Measurements from ENCODE around the gene LRRC63.

The LRRC63 gene

GRCh38 chr13:46197299-46198048, 14.3 kb upstream of the LRRC63 start:
- no peak overlapping the region for H3K27ac ChIP-seq
- no peak for TF ChIP-seq CTCF (conservative IDR thresholded peaks at IDR 0.05)

GRCh38 chr13:46198696-46199193, 13.0 kb upstream of the LRRC63 start:
- H3K27ac ChIP-seq = no peak overlapping the region
- no peak for TF ChIP-seq CTCF (conservative IDR thresholded peaks at IDR 0.05)

DNA sequence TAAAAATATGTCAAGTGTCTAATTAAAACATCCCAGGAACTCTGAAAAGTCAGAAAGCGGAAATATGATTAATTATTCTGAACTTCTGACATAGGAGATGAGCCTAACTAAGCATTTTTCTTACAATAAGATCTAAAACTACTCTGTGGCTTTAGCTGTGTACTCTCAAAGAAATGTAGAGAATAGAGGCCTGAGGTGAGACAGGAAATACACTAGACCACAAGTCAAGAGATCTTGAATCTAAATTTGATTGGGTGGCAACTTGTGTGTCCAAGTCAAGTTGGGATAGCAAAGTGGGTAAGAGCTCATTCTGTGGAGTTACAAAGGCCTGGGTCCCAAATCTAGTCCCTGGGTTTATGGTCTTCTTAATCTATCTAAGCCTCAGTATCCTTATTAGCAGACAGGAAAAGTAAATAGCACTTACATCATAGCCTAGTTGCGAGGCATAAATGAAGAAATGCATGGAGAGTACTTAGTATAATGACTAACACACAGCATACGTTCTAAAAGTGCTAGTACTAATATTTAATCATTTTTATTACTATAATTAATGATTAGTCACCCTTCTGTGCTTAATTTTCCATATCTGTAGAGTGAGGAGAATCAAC, 9.4 kb upstream of the LRRC63 start:
- H3K27ac ChIP-seq = no peak overlapping the region
- no peak for TF ChIP-seq CTCF (conservative IDR thresholded peaks at IDR 0.05)

DNA sequence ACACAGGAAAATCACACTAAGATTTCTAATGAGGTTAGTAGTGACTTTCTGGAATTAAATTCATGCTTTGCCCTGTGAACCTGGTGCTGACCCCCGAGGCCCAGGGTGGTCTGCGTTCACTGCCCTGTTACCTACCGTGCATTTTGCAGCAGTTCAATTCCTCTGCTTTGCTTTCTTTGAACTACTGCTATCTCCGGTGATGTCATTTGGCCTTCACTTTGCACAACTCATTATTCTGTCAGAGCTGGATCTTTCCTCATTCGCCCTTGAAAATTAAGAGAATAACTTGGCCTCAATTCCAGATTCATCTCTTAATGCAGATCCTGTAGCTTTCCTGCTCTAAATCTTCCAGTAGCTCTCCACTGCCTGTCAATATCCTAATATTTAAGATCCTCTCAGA, 8.8 kb upstream of the LRRC63 start:
- TF ChIP-seq CTCF (conservative IDR thresholded peaks at IDR 0.05) = no peak
- no peak overlapping the region for H3K27ac ChIP-seq

DNA sequence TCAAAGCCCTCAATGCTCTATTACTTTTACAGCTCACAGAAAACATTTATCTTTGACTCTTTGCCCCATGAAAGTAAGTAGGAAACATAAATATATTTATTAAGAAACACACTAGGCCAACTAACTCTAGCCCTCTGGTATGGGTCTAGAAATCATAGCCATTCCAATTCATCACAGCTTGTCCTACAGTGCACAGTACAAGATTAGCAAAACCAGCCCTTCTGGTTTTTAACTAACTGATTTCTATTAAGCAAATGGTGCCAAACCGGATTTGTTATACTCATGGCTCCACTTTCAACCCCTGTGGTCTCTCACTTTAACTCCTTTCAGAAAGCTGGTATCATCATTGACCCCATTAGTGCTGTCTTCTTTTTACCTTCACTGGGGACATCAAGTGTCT, 5.6 kb upstream of the LRRC63 start:
- TF ChIP-seq CTCF (conservative IDR thresholded peaks at IDR 0.05) = no peak
- peak overlapping the region; percentile 48 for H3K27ac ChIP-seq

DNA sequence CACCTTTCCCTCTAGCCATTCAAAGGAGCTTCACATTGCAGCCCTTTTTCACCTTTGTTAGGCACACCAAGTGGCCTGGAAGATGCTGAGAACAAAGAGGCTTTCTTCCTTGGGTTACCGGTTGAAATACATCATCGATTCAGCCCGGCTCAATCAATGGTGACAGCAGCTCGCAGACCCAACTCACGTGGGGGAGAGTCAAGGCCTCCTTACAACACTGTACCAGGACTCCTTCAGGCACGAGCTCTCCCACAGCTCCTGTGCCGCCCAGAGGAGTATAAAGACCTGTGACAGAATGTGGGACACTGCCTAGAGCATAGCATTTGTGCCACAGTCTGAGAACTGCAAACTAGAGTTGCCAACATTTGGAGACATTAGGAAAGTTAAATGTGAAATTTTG, 3.9 kb upstream of the LRRC63 start:
- TF ChIP-seq CTCF (conservative IDR thresholded peaks at IDR 0.05) = no peak
- H3K27ac ChIP-seq = no peak overlapping the region

DNA sequence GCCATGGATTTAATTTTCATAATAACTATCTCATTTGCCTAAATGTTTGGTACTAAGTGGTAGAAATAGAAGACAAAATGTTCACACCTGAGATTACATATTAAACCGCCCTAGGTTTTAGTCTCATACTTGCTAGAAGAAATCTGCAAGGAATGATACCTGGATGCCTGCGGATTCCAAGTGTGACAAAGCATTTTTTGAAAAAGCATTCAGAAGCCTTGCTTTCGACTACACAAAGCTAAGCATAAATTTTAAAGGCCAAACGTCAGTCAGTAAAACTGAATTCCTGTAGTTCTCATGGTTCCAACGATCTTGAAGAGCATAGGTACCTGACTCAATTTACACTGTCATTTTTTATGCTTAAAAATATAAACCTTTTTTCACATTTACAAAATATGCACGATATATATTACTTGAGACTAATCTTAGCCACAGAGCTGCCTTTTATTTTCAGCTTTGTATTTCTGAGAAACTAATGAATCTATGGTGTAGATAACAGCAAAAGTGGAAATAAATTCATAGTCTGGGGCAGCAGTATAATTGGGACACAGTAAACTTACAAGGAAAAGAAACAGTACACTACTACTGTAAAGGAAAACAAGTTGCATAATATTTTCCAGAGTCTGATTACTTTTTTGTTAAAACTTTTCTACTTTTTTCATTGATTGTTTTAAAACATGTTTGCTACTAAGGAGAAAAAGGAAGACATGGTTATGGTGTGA, 1.2 kb upstream of the LRRC63 start:
- H3K27ac ChIP-seq = peak overlapping the region; percentile 82
- TF ChIP-seq CTCF (conservative IDR thresholded peaks at IDR 0.05) = no peak

All from VCaP (cell line).